Calu3 (cell line): ENCODE results near the gene OGFOD3. TPM values are rescaled to one million over a fixed set of nuclear protein-coding genes. Genes with fewer than 3 reads are reported as not detected.

Source experiments
- BruUV-seq: library from RNA; stranded (reverse); fragments of 400-500 nt; replicated peaks from 2 replicates; lab custom pipeline; 2021; lab: Mats Ljungman, UMichigan
- CTCF ChIA-PET: fragments of 300-600 bp; sonication (Branson Sonifier 250); formaldehyde crosslinking; loops from one replicate; lab custom pipeline; 2022; ENCODE audit warnings: antibody characterized with exemption; lab: Charles Lee
- DNase-seq: peaks from one replicate; pipeline ENCODE4 v3.0.0; 2022
- H3K27ac Mint-ChIP-seq: one replicate; pipeline ENCODE4 v1.8.0; 2022; ENCODE audit warnings: mixed read lengths; ENCODE audit not compliant: unreplicated experiment
- H3K27me3 Mint-ChIP-seq: one replicate; pipeline ENCODE4 v1.8.0; 2022; ENCODE audit warnings: mixed read lengths; ENCODE audit not compliant: unreplicated experiment
- H3K36me3 Mint-ChIP-seq: one replicate; pipeline ENCODE4 v1.8.0; 2022; ENCODE audit warnings: mild to moderate bottlenecking, moderate library complexity, mixed read lengths; ENCODE audit not compliant: insufficient read depth, unreplicated experiment
- H3K4me1 Mint-ChIP-seq: one replicate; pipeline ENCODE4 v1.8.0; 2022; ENCODE audit warnings: mild to moderate bottlenecking, low read depth, mixed read lengths; ENCODE audit not compliant: unreplicated experiment
- H3K4me3 Mint-ChIP-seq: one replicate; pipeline ENCODE4 v1.8.0; 2022; ENCODE audit warnings: mild to moderate bottlenecking, low read depth, moderate library complexity, mixed read lengths; ENCODE audit not compliant: unreplicated experiment
- H3K9me3 Mint-ChIP-seq: one replicate; pipeline ENCODE4 v1.8.0; 2022; ENCODE audit warnings: low read depth, mixed read lengths; ENCODE audit not compliant: unreplicated experiment
- CTCF ChIP-seq: fragments of 200-600 bp; IDR thresholded peaks from one replicate; pipeline ENCODE4 v1.8.0; 2022; ENCODE audit warnings: antibody characterized with exemption; ENCODE audit not compliant: unreplicated experiment
- intact Hi-C: fragments of 100-400 bp; cut with micrococcal nuclease; formaldehyde crosslinking; loops from one replicate; pipeline ENCODE4 v1.10.0; 2022; ENCODE audit not compliant: unreplicated experiment
- total RNA-seq: library from RNA; stranded (reverse); gene quantifications from 2 replicates; pipeline ENCODE4 v1.2.3, GENCODE V29; 2022

The OGFOD3 gene
- total RNA-seq, 1 experiment from 2014 or later, result 29.0 TPM

GRCh38 chr17:82433560-82434215, 15.3 kb upstream of the OGFOD3 start:
- Mint-ChIP-seq H3K27me3 (no peaks in the 10 kb centered on the region), H3K36me3 (no peaks in the 10 kb centered on the region), H3K27ac (no peak overlapping the region), H3K4me1 (no peaks in the 10 kb centered on the region), H3K4me3 (no peak overlapping the region), H3K9me3 (no peaks in the 10 kb centered on the region)
- CTCF ChIA-PET, result no interaction called here
- no peak for TF ChIP-seq CTCF
- DNase-seq, result no peak
- intact Hi-C loops, result no loop called here
- no TSS peak for BruUV-seq

DNA sequence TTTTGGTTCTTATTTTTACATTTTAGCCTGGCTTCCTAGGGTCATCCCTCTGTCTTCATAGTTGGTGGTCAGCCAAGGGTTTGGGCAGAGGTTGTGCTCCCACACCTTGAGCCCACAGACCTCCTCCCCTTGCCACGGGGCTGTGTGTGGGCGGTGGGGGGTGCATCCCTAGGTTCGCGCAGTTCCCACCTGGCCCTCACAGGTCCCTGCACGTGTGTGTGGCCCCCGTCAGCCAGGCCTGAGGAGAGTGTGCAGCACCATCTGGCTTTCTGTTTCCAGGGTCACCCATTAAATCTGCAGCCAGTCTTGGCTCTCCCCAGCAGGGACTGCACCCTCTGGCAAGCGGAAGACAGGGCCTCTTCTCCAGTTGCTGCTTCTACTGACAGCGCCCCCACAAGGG, 13.6 kb upstream of the OGFOD3 start:
- CTCF ChIA-PET, result no interaction called here
- Mint-ChIP-seq H3K9me3 (no peaks in the 10 kb centered on the region), H3K27me3 (no peaks in the 10 kb centered on the region), H3K4me1 (no peaks in the 10 kb centered on the region), H3K36me3 (no peaks in the 10 kb centered on the region), H3K4me3 (no peak overlapping the region), H3K27ac (no peak overlapping the region)
- no peak for DNase-seq
- no TSS peak for BruUV-seq
- TF ChIP-seq CTCF, result no peak
- intact Hi-C loops, result no loop called here

GRCh38 chr17:82429824-82430223, 11.4 kb upstream of the OGFOD3 start:
- Mint-ChIP-seq H3K36me3 (no peaks in the 10 kb centered on the region), H3K4me1 (no peaks in the 10 kb centered on the region), H3K4me3 (no peak overlapping the region), H3K27ac (no peak overlapping the region), H3K9me3 (no peaks in the 10 kb centered on the region), H3K27me3 (no peaks in the 10 kb centered on the region)
- intact Hi-C loops, result no loop called here
- DNase-seq, result no peak
- CTCF ChIA-PET, result no interaction called here
- no TSS peak for BruUV-seq
- TF ChIP-seq CTCF, result no peak

DNA sequence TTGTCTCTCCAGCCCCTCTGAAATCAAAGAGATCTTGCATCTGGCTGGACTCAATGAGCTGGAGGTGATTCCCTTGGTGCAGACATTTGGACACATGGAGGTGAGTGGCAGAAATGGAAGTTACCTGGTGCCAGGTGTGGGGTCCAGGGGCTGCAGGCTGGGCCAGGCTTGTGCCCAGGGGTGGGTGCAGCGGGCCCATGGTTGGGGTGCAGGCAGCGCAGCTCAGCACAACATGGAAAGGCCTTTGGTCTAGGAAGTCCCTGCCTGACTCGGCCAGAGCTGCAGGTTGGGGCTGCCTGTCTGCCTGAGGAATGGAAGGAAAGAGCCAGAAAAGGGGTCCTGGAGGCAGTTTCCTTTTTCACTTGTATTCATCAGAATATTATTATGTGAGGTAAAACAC, 10.2 kb upstream of the OGFOD3 start:
- Mint-ChIP-seq H3K36me3 (no peaks in the 10 kb centered on the region), H3K27ac (no peak overlapping the region), H3K4me3 (no peak overlapping the region), H3K9me3 (no peaks in the 10 kb centered on the region), H3K27me3 (no peaks in the 10 kb centered on the region), H3K4me1 (no peaks in the 10 kb centered on the region)
- no peak for TF ChIP-seq CTCF
- no TSS peak for BruUV-seq
- intact Hi-C loops, result no loop called here
- CTCF ChIA-PET, result no interaction called here
- no peak for DNase-seq
